WTC11 (cell line): ENCODE data around the gene FOXP1.

Experiments
- CTCF ChIP-seq: fragments of 200-600 bp; IDR thresholded peaks from 2 replicates; pipeline ENCODE4 v1.8.0; 2022; ENCODE audit warnings: antibody characterized with exemption
- ZNF512 ChIP-seq: sonication (generic); formaldehyde crosslinking; IDR thresholded peaks from 2 replicates; pipeline ENCODE4 v1.8.1; 2022; ENCODE audit warnings: missing genetic modification reagents, borderline replicate concordance

- TF ChIP-seq CTCF (no peak), ZNF512 (CRISPR knock-in tag) (no peak)
These were observed 531.4 kb downstream of the FOXP1 start for GRCh38 chr3:71051893-71052687.
